H9 (cell line): ENCODE results near the gene CD28. TPM values are rescaled to one million over a fixed set of nuclear protein-coding genes. Genes with fewer than 3 reads are reported as not detected.

Source experiments
- DNase-seq: peaks from one replicate; pipeline ENCODE4 v3.0.0-alpha.2; 2017
- H2AFZ ChIP-seq: one replicate; pipeline ENCODE4 v1.6.1; 2013; ENCODE audit warnings: mild to moderate bottlenecking, low read length, control low read depth, moderate library complexity
- H2AK5ac ChIP-seq: 2 replicates; pipeline ENCODE4 v1.6.1; 2013; ENCODE audit warnings: low read length, control low read depth, mixed read lengths; ENCODE audit not compliant: insufficient read length
- H2BK120ac ChIP-seq: one replicate; pipeline ENCODE4 v1.6.1; 2013; ENCODE audit warnings: low read depth, mild to moderate bottlenecking, low read length, control low read depth, inconsistent platforms; ENCODE audit not compliant: poor library complexity, severe bottlenecking
- H2BK12ac ChIP-seq: 2 replicates; pipeline ENCODE4 v1.6.1; 2013; ENCODE audit warnings: low read length, control low read depth, mixed read lengths, low read depth; ENCODE audit not compliant: insufficient read length
- H2BK15ac ChIP-seq: 2 replicates; pipeline ENCODE4 v1.6.1; 2013; ENCODE audit warnings: low read depth, low read length, control low read depth
- H2BK20ac ChIP-seq: one replicate; pipeline ENCODE4 v1.6.1; 2013; ENCODE audit warnings: low read depth, mild to moderate bottlenecking, low read length, control low read depth, inconsistent platforms; ENCODE audit not compliant: poor library complexity, severe bottlenecking
- H2BK5ac ChIP-seq: 2 replicates; pipeline ENCODE4 v1.6.1; 2013; ENCODE audit warnings: low read length, control low read depth, mixed read lengths; ENCODE audit not compliant: insufficient read length
- H3K14ac ChIP-seq: 2 replicates; pipeline ENCODE4 v1.6.1; 2013; ENCODE audit warnings: low read length, control low read depth; ENCODE audit not compliant: insufficient read depth
- H3K18ac ChIP-seq: 2 replicates; pipeline ENCODE4 v1.6.1; 2013; ENCODE audit warnings: low read depth, mild to moderate bottlenecking, mixed read lengths, low read length, control low read depth; ENCODE audit not compliant: insufficient read length
- H3K23ac ChIP-seq: 2 replicates; pipeline ENCODE4 v1.6.1; 2013; ENCODE audit warnings: low read length, control low read depth, mixed read lengths, low read depth; ENCODE audit not compliant: insufficient read length
- H3K23me2 ChIP-seq: 2 replicates; pipeline ENCODE4 v1.6.1; 2013; ENCODE audit warnings: low read depth, mild to moderate bottlenecking, mixed read lengths, low read length, control low read depth; ENCODE audit not compliant: insufficient read length, poor library complexity, severe bottlenecking
- H3K27ac ChIP-seq: 2 replicates; pipeline ENCODE4 v1.5.1; 2013; ENCODE audit warnings: low read length, control low read depth, mixed read lengths, low read depth; ENCODE audit not compliant: insufficient read length
- H3K27me3 ChIP-seq: 2 replicates; pipeline ENCODE4 v1.6.1; 2013; ENCODE audit warnings: low read length, control low read depth, inconsistent platforms; ENCODE audit not compliant: insufficient read depth
- H3K4ac ChIP-seq: 2 replicates; pipeline ENCODE4 v1.6.1; 2013; ENCODE audit warnings: low read depth, mild to moderate bottlenecking, control low read depth, inconsistent platforms, low read length, moderate library complexity
- H3K4me1 ChIP-seq: 2 replicates; pipeline ENCODE4 v1.6.1; 2013; ENCODE audit warnings: low read length, control low read depth, inconsistent platforms; ENCODE audit not compliant: insufficient read depth
- H3K4me2 ChIP-seq: 2 replicates; pipeline ENCODE4 v1.6.1; 2013; ENCODE audit warnings: low read length, control low read depth, mixed read lengths; ENCODE audit not compliant: insufficient read length, insufficient read depth
- H3K56ac ChIP-seq: 2 replicates; pipeline ENCODE4 v1.6.1; 2013; ENCODE audit warnings: low read depth, mild to moderate bottlenecking, mixed read lengths, low read length, control low read depth; ENCODE audit not compliant: insufficient read length
- H3K79me1 ChIP-seq: 2 replicates; pipeline ENCODE4 v1.6.1; 2013; ENCODE audit warnings: low read depth, mild to moderate bottlenecking, moderate library complexity, low read length, control low read depth, inconsistent platforms; ENCODE audit not compliant: insufficient read depth, poor library complexity, severe bottlenecking
- H3K79me2 ChIP-seq: 2 replicates; pipeline ENCODE4 v1.6.1; 2013; ENCODE audit warnings: low read length, control low read depth, inconsistent platforms; ENCODE audit not compliant: insufficient read depth
- H3K9ac ChIP-seq: 2 replicates; pipeline ENCODE4 v1.6.1; 2013; ENCODE audit warnings: low read length, control low read depth, mixed read lengths; ENCODE audit not compliant: insufficient read length; ENCODE audit errors: extremely low read depth
- H3K9me3 ChIP-seq: one replicate; pipeline ENCODE4 v1.6.1; 2013; ENCODE audit warnings: low read depth, low read length, inconsistent platforms; ENCODE audit not compliant: control insufficient read depth
- H3T11ph ChIP-seq: one replicate; pipeline ENCODE4 v1.6.1; 2013; ENCODE audit warnings: mild to moderate bottlenecking, low read length, control low read depth, inconsistent platforms
- H4K20me1 ChIP-seq: one replicate; pipeline ENCODE4 v1.6.1; 2013; ENCODE audit not compliant: control insufficient read depth, insufficient read length, insufficient read depth
- H4K5ac ChIP-seq: 2 replicates; pipeline ENCODE4 v1.6.1; 2013; ENCODE audit warnings: low read depth, mild to moderate bottlenecking, mixed read lengths, low read length, control low read depth; ENCODE audit not compliant: insufficient read length
- H4K8ac ChIP-seq: replicated peaks from 2 replicates; pipeline ENCODE4 v1.6.1; 2013; ENCODE audit warnings: low read length, control low read depth, mixed read lengths, low read depth; ENCODE audit not compliant: insufficient read length
- H4K91ac ChIP-seq: 2 replicates; pipeline ENCODE4 v1.6.1; 2013; ENCODE audit warnings: low read depth, mild to moderate bottlenecking, moderate library complexity, mixed read lengths, low read length, control low read depth; ENCODE audit not compliant: insufficient read length
- H3K27ac Mint-ChIP-seq, 3 experiments: 2 replicates in 2 of 3; 3 replicates in 1 of 3; pipeline ENCODE4 v1.8.0; 2020 to 2021; ENCODE audit warnings: mixed read lengths in 3 of 3, mild to moderate bottlenecking in 1 of 3, moderate library complexity in 1 of 3
- H3K27me3 Mint-ChIP-seq: 2 replicates; pipeline ENCODE4 v1.8.0; 2021; ENCODE audit warnings: low read depth, mild to moderate bottlenecking, moderate library complexity, mixed read lengths
- H3K36me3 Mint-ChIP-seq, 3 experiments: 2 replicates in 2 of 3; 3 replicates in 1 of 3; pipeline ENCODE4 v1.8.0; 2020 to 2021; ENCODE audit warnings: low read depth in 3 of 3, mixed read lengths in 3 of 3; ENCODE audit not compliant: insufficient read depth in 1 of 3
- H3K4me1 Mint-ChIP-seq, 2 experiments: 2 replicates each; pipeline ENCODE4 v1.8.0; 2020; ENCODE audit warnings: mixed read lengths in 2 of 2
- H3K4me3 Mint-ChIP-seq, 2 experiments: 2 replicates in 1 of 2; 3 replicates in 1 of 2; pipeline ENCODE4 v1.8.0; 2020 to 2021; ENCODE audit warnings: mild to moderate bottlenecking in 2 of 2, mixed read lengths in 2 of 2, moderate library complexity in 1 of 2
- H3K9me3 Mint-ChIP-seq, 2 experiments: 2 replicates in 1 of 2; 3 replicates in 1 of 2; pipeline ENCODE4 v1.8.0; 2020; ENCODE audit warnings: mild to moderate bottlenecking in 2 of 2, mixed read lengths in 2 of 2, moderate library complexity in 1 of 2
- CTCF ChIP-seq: fragments of 200-600 bp; sonication (generic); conservative IDR thresholded peaks from 3 replicates; pipeline ENCODE4 v1.8.0; 2021; ENCODE audit warnings: antibody characterized with exemption, mild to moderate bottlenecking
- WGBS: extraction: QIAGEN DNeasy Blood & Tissue Kit; methylation state at CpG from one replicate; pipeline ENCODE4 v1.1.7; 2013; ENCODE audit warnings: missing lambda C conversion rate, low lambda C conversion rate, mixed read lengths; ENCODE audit not compliant: insufficient read length; ENCODE audit errors: extremely low coverage; 5-methylcytosine and 5-hydroxymethylcytosine counted together
- total RNA-seq: library from RNA; stranded (reverse); gene quantifications from 2 replicates; pipeline ENCODE4 v1.2.1, GENCODE V29; 2021

The CD28 gene
- total RNA-seq, 1 experiment from 2014 or later, result not detected

- Histone ChIP-seq H3K4ac (no peak overlapping the region), H3K23ac (no peak overlapping the region), H3K4me1 (no peaks in the 10 kb centered on the region), H4K20me1 (no peaks in the 10 kb centered on the region), H2BK12ac (no peak overlapping the region), H2AK5ac (no peak overlapping the region), H2AFZ (no peak overlapping the region), H2BK15ac (no peak overlapping the region), H3K23me2 (no peaks in the 10 kb centered on the region), H3K27ac (no peak overlapping the region), H3K9me3 (no peaks in the 10 kb centered on the region), H2BK20ac (no peak overlapping the region), H4K5ac (no peak overlapping the region), H2BK5ac (no peak overlapping the region), H3K18ac (no peak overlapping the region), H4K8ac (no peak overlapping the region), H3K4me2 (no peak overlapping the region), H3K56ac (no peak overlapping the region), H3T11ph (no peak overlapping the region), H2BK120ac (no peak overlapping the region), H3K79me1 (no peaks in the 10 kb centered on the region), H3K9ac (no peak overlapping the region), H3K79me2 (no peaks in the 10 kb centered on the region), H3K27me3 (no peaks in the 10 kb centered on the region), H4K91ac (no peak overlapping the region), H3K14ac (no peak overlapping the region)
- H3K36me3 Mint-ChIP-seq, result no peaks in the 10 kb centered on the region
- no peak overlapping the region for H3K4me3 Mint-ChIP-seq
- H3K4me1 Mint-ChIP-seq, result peaks cover 0 to 5% of the 10 kb centered on the region in 2 experiments; a peak in 1 of 4 replicates
- no CpG with 5 or more reads among the region's 3 CpGs for whole genome bisulfite sequencing
- H3K9me3 Mint-ChIP-seq, result no peaks in the 10 kb centered on the region
- no peak overlapping the region for H3K27ac Mint-ChIP-seq
- no peak for DNase-seq
- H3K27me3 Mint-ChIP-seq, result peaks cover 4% of the 10 kb centered on the region
- TF ChIP-seq CTCF, result no peak
Measured at GRCh38 chr2:203678971-203679370, 27.5 kb upstream of the CD28 start.
